GM21528 (cell line): ENCODE results near the gene MAD2L1BP.

Experiments
- ATAC-seq: cut with Tn5 transposase; IDR thresholded peaks from one replicate; pipeline ENCODE4 v1.9.1; 2021; ENCODE audit warnings: mild to moderate bottlenecking, moderate library complexity; ENCODE audit not compliant: unreplicated experiment, low FRiP score

The MAD2L1BP gene

GRCh38 chr6:43680308-43681200, 44.9 kb downstream of the MAD2L1BP start:
- ATAC-seq = no peak

GRCh38 chr6:43681303-43681702, 45.7 kb downstream of the MAD2L1BP start:
- ATAC-seq = no peak

DNA sequence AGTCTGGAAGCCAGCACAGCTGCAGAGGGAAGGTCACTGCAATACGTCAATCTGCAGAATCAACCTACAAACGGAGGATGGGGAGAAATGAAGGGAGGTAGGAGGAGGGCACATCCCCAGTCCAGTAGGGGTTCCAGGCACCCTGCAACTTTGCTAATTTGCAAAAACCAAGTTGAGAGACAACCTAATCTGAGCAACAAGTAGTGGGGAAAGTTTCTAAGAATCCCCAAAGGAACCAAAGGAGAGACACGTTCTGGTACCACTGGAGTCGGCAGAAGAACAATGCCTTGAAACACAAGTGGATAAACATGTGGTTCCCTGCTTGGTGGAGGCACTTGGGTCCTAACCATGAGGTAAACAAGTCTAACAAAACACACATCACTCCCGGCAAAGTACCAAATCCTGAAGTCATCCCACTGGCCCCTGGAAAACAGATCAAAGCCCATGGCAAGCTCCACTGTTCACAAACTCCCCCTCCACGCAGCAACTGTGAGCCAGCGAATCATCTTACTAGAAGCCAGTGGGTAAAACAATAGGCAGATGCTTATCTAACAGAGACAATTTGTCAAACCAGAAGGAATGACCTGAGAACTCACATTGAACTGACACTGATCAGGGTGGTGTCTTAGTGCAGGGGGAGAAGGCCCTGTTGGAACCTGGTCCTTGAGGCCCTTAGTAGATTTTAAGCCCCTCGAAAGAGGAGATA, 47.2 kb downstream of the MAD2L1BP start:
- no peak for ATAC-seq

GRCh38 chr6:43683708-43684455, 48.2 kb downstream of the MAD2L1BP start:
- no peak for ATAC-seq

GRCh38 chr6:43687079-43687436, 51.4 kb downstream of the MAD2L1BP start:
- ATAC-seq = no peak

DNA sequence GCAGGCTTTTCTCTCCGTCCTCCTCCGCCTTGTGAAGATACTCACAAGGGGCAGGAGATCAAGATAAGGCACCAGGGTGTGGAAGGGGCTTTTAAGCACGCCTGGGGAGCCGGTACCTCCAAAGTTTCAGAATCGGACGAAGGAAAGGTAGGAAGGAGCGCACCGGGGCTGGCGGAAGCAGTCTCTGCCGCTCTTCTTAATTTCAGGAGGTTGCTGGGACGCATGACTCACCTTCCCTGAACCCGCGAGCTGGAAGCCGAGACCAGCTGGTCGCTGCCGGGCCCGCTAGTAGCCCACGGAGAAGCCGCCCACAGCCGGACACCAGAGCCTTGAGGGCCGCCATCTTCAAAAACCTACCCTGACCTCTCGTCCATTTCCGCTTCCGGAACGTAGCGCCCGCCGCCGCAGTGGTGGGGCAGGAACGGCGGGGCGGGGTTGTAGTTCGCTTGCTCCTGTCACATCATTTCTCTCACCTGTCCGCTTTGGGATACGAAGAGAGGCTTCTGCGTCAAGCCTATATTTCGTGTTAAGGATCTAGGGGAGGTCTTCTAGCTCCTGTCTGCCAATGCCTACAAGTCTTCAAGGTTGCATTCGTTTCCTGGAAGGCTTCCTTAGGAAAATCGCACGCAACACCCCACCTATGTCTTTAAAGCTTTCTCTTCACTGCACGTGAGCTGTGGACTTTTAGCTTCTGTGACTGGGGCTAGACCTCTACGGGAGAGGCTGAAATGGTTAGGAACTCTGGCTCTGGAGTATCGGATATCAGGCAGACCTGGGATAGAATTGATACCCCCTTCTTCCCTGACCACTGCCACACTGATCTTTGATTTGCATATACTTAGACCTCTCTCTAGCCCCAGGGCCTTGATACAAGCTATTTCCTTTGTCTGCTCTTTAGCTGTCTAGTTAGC, 52.1 kb downstream of the MAD2L1BP start, which contains the start of gene MRPS18A:
Gene MRPS18A (minus strand): TSS at position 355 of the 911 bp plus-strand sequence. CDS start 12 bp downstream, at position 343.
- ATAC-seq = peak; percentile 90

GRCh38 chr6:43689421-43689820, 53.8 kb downstream of the MAD2L1BP start:
- ATAC-seq = no peak
